Gastrocnemius medialis (tissue), 4 donors: ENCODE measurements around the gene VTI1A.

Experiments
- CTCF ChIP-seq, 5 experiments: fragments of 450-650 bp in 3 of 5; fragments of 200-600 bp in 2 of 5; sonication (generic) in 2 of 5; IDR thresholded peaks in 4 of 5; conservative IDR thresholded peaks in 1 of 5; 1 replicate in 4 of 5; 2 replicates in 1 of 5; pipeline ENCODE4 v1.5.1; 2016 to 2019; ENCODE audit warnings: antibody characterized with exemption in 5 of 5, mild to moderate bottlenecking in 3 of 5, moderate library complexity in 3 of 5
- POLR2A ChIP-seq, 2 donors: fragments of 450-650 bp; IDR thresholded peaks; one replicate each; pipeline ENCODE4 v1.6.1; 2017; ENCODE audit warnings: antibody characterized with exemption in 2 of 2, mild to moderate bottlenecking in 2 of 2, moderate library complexity in 2 of 2

- TF ChIP-seq CTCF (IDR thresholded peaks at IDR 0.05 in 4 of 5, conservative IDR thresholded peaks at IDR 0.05 in 1 of 5) (no peak), POLR2A (IDR thresholded peaks at IDR 0.05) (no peak)
Observed at GRCh38 chr10:112412696-112413095, 34.3 kb upstream of the VTI1A start.
